ENCODE measurements around the gene BDH1. TPM values are rescaled to one million over a fixed set of nuclear protein-coding genes. Genes with fewer than 3 reads are reported as not detected.

The BDH1 gene
- total RNA-seq, 1 donor from 2014 or later: 90.0 TPM

GRCh38 chr3:197463279-197463678 lies 92.5 kb downstream of the BDH1 start:
- H3K4me3 ChIP-seq: no peak overlapping the region
- no peak overlapping the region for H3K27ac ChIP-seq (replicated peaks)

GRCh38 chr3:197462808-197463207 lies 93.0 kb downstream of the BDH1 start:
- DNase-seq: no peak
- H3K36me3 ChIP-seq: no peaks in the 10 kb centered on the region
- H3K4me3 ChIP-seq: no peak overlapping the region
- H3K27me3 ChIP-seq (ENCODE audit: low read depth): no peaks in the 10 kb centered on the region
- H3K27ac ChIP-seq (replicated peaks): no peak overlapping the region
- H3K4me1 ChIP-seq: peaks cover 11% of the 10 kb centered on the region
- intact Hi-C loops (cut with micrococcal nuclease): no loop called here
- no peaks in the 10 kb centered on the region for H3K9me3 ChIP-seq (replicated peaks)
- no peak for TF ChIP-seq CTCF (IDR thresholded peaks at IDR 0.05; ENCODE audit: borderline replicate concordance)

More at GRCh38 chr3:197463279-197463678, 92.5 kb downstream of the BDH1 start:
- no peak for DNase-seq
- intact Hi-C loops (cut with micrococcal nuclease): no loop called here
- H3K27me3 ChIP-seq (ENCODE audit: low read depth): no peaks in the 10 kb centered on the region
- no peaks in the 10 kb centered on the region for H3K36me3 ChIP-seq
- peaks cover 11% of the 10 kb centered on the region for H3K4me1 ChIP-seq
- no peaks in the 10 kb centered on the region for H3K9me3 ChIP-seq (replicated peaks)
- TF ChIP-seq CTCF (IDR thresholded peaks at IDR 0.05; ENCODE audit: borderline replicate concordance): no peak

- DNase-seq: no peak
- TF ChIP-seq CTCF (IDR thresholded peaks at IDR 0.05; ENCODE audit: borderline replicate concordance): no peak
- intact Hi-C loops (cut with micrococcal nuclease): no loop called here
- no peak overlapping the region for H3K4me3 ChIP-seq
- no peak overlapping the region for H3K27ac ChIP-seq (replicated peaks)
- H3K4me1 ChIP-seq: peaks cover 14% of the 10 kb centered on the region
- H3K27me3 ChIP-seq (ENCODE audit: low read depth): no peaks in the 10 kb centered on the region
- H3K9me3 ChIP-seq (replicated peaks): no peaks in the 10 kb centered on the region
- H3K36me3 ChIP-seq: no peaks in the 10 kb centered on the region
Observed at GRCh38 chr3:197460639-197461038, 95.1 kb downstream of the BDH1 start.

GRCh38 chr3:197460002-197460401 lies 95.8 kb downstream of the BDH1 start:
- Histone ChIP-seq H3K36me3 (no peaks in the 10 kb centered on the region), H3K27me3 (ENCODE audit: low read depth) (no peaks in the 10 kb centered on the region), H3K9me3 (replicated peaks) (no peaks in the 10 kb centered on the region), H3K4me3 (no peak overlapping the region), H3K27ac (replicated peaks) (no peak overlapping the region), H3K4me1 (peaks cover 14% of the 10 kb centered on the region)
- intact Hi-C loops (cut with micrococcal nuclease): no loop called here
- no peak for TF ChIP-seq CTCF (IDR thresholded peaks at IDR 0.05; ENCODE audit: borderline replicate concordance)
- no peak for DNase-seq

Other genes starting within 250 kb of the BDH1 start
- 23.3 TPM for gene RUBCN, start 180.9 kb upstream of the BDH1 start, total RNA-seq
- gene FYTTD1, start 193.9 kb upstream of the BDH1 start, total RNA-seq: 78.7 TPM
- 25.8 TPM for gene LRCH3, start 235.3 kb upstream of the BDH1 start, total RNA-seq

Measured in left ventricle myocardium inferior (tissue), 1 donor.